Measurements from ENCODE around the gene UGT2B11. TPM values are rescaled to one million over a fixed set of nuclear protein-coding genes. Genes with fewer than 3 reads are reported as not detected.
"Not testable (repeated sequence)": the region's sequence is repeated elsewhere in the genome, so short reads cannot be mapped to it uniquely, and the experiment has no call there.

The UGT2B11 gene
- total RNA-seq, 1 donor from 2014 or later: not detected

DNA sequence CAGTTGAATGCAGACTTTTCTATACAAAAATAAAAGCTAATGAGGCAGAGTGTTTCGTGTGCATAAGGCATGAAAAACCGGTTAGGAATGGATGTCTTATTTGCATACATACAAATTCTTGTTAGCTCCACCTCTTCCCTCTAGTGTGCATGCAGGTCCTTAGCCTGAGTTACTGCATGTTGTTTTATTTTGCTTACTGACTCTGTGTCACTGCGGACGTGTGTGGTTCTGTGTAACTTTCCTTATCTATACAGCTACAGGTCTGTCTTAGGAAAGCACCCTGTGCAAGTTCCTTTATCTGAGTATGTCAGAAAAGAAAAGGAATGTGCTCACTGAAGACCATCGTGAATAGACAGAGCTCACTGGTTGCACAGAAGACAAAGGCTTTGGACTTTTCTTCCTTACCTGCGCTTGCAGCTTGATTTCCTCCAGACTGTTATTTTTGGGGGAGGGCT, 35.8 kb downstream of the UGT2B11 start:
- DNase-seq (ENCODE audit: low spot score); ATAC-seq; intact Hi-C loops (cut with DNase I): not testable (repeated sequence)

DNA sequence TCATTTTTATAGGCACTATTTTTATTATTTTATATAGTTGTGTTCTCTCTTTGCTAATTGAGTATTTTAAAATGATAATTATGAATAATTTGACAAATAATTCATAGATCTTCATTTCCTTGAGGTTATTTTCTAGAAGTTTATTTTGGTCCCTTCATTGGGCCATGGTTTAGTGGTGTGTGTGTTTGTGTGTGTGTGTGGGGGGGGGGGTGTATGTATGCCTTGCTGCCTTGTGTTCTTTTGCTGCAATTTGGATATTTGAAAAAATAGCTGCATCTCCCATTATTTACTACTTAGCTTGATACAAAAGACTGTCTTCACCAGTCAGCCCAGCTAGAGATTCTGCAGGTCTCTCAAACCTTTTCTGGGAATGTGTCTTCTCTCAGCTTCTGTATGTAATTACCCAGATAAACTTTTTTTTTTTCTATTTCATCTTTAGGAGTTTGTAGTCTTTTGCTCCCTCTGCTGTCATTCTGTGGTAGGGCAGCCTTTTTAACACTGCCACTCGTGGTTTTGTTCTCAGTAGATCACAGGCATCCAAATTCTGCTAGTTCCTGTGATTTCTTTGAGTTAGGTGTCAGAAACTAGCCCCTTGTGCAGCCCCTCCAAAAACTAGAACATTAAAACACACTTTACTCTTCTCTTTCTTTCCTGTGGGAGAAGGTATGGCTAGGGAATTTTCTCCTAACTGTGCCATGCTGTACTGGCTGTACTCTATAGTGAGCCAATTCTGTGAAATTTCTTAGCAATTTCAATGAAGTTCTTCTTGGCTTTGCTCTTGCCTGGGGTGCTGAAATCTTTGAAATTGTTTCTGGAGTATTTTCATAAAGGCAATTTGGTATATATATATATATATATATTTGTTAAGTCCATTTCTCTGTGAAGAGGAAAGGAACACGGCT, 44.1 kb downstream of the UGT2B11 start:
- DNase-seq (ENCODE audit: low spot score); ATAC-seq: not testable (repeated sequence)

DNA sequence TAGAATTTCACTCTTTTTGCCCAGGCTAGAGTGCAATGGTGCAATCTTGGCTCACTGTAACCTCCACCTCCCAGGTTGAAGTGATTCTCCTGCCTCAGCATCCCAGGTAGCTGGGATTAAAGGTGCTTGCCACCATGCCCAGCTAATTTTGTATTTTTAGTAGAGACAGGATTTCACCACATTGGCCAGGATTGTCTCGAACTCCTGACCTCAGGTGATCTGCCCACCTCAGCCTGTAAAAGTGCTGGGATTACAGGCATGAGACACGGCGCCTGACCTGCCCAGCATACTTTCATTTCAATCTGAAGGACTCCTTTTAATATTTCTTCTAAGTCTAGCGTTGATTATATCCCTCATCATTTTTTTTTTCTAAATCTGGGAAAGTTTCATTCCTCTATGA, 45.4 kb downstream of the UGT2B11 start:
- ATAC-seq; DNase-seq (ENCODE audit: low spot score); intact Hi-C loops (cut with DNase I): not testable (repeated sequence)

More for the DNA sequence above, 44.1 kb downstream of the UGT2B11 start:
- intact Hi-C loops (cut with DNase I): not testable (repeated sequence)

DNA sequence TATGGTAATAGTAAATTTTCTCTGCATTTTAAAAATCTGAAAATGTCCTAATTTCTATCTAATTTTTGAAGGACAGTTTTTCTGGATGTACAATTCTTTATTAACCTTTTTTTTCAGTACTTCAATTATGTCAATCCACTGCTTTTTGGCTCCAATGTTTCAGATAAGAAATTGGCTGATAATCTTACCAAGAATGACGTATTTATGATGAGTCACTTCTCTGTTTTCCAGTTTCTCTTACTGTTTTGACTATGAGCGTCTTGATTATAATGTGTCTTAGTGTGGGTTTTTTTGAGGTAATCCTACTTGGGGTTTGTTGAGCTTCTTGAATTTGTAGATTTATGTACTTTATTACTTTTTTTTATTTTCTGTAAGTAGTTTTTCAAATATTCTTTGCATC, 47.2 kb downstream of the UGT2B11 start:
- ATAC-seq: no peak
- intact Hi-C loops (cut with DNase I): no loop called here
- DNase-seq (ENCODE audit: low spot score): no peak

DNA sequence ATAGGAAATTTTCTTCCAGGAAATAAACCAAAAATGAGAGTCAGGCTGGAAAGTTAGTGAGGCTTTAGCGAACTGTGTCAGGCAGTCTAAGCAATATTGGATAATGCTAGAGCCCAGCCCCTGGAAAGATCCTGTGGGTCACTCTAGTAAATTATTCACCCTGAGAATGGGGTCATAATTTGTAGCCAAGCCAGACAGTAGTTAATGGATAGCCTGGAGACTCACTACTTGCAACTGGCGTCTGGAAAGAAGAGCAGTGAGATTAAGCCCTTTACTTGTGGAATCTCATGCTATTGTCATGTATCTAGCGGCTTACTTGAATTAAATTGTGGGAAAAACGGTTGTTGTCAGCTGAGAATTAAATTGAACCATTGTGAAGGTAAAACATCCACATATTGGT, 48.2 kb downstream of the UGT2B11 start:
- not testable (repeated sequence) for ATAC-seq; DNase-seq (ENCODE audit: low spot score)

DNA sequence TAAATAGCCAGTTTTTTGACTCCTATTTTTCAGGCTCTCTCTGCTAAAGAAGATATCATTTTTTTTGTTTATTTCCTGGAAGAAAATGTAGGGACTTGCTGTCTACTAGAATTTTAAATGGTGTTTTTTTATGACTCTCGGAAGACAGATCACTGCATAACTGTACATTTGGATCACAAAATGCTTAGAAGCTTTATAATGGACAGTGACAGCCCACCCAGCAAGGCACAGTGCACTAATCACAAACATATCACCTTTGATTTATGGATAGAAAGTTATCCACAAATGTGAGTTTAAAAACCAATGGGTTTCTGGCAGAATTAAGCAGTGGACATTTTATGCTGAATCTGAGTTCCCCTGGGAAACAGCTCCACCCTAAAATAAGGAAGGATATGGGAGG, 48.8 kb downstream of the UGT2B11 start:
- DNase-seq (ENCODE audit: low spot score); ATAC-seq; intact Hi-C loops (cut with DNase I): not testable (repeated sequence)

More for the DNA sequence above, 48.2 kb downstream of the UGT2B11 start:
- intact Hi-C loops (cut with DNase I): not testable (repeated sequence)

DNA sequence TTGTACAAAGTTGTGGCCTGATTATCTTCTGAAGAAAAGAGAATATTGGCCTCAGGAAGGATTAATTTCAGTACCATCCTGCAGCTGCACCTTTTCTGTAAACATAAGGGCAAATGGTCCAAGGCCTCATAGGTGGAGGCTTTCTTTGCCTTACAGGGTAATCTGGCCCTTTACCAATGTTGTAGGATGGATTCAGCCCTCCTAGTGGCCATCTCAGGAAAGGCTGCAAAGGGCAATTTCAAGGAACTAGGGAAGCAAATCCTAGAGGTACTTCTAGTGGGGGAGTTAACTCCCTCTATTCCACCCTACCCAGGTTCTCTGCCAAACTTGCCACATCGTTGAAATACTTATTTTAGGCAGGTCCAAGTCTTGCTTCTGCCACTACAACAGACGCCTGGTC, 57.6 kb downstream of the UGT2B11 start:
- intact Hi-C loops (cut with DNase I): no loop called here

DNA sequence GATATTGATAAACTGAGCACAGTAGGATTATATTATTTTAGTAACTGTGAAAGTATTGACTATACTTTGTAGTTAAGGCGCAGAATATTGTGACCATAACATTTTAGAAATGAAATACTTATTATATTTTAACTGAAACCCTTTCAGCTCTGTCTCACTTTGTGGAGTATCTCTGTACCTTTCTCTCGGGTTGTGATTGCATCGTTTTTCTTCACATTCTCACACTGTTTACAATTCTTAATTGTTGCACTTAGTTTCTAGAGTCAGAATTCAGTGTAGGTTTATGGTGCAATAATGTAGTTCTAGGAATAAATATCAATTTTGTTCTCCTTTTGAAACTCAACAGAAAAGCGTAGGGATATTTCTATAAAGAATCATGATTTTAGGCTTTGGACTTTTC, 60.5 kb downstream of the UGT2B11 start:
- no peak for DNase-seq (ENCODE audit: low spot score)
- ATAC-seq: no peak
- intact Hi-C loops (cut with DNase I): no loop called here

More for the DNA sequence above, 57.6 kb downstream of the UGT2B11 start:
- no peak for ATAC-seq
- DNase-seq (ENCODE audit: low spot score): no peak

Other genes starting within 250 kb of the UGT2B11 start
- gene UGT2B7, start 118.3 kb downstream of the UGT2B11 start, total RNA-seq: not detected
- not detected for gene UGT2B28, start 65.7 kb upstream of the UGT2B11 start, total RNA-seq